Cardiac fibroblast (primary cell): ENCODE data around the gene TIFAB.
A peak's percentile ranks its signal among the peaks of the same experiment; 100 is the strongest.

ENCODE experiments used
- DNase-seq, 2 donors: peaks; one replicate each; pipeline versions ENCODE4 v3.0.0 to v3.0.0-alpha.2; 2010; ENCODE audit warnings: low read depth in 2 of 2
- H3K4me3 ChIP-seq, 2 donors: replicated peaks in 1 of 2; 1 replicate in 1 of 2; 2 replicates in 1 of 2; pipeline ENCODE4 v1.5.1; 2011; ENCODE audit warnings: low read depth in 2 of 2, low read length in 2 of 2, mild to moderate bottlenecking in 2 of 2, moderate library complexity in 1 of 2
- TF ChIP-seq, protein P1 (sequence below): IDR thresholded peaks from one replicate; pipeline ENCODE4 v1.5.1; 2011; ENCODE audit warnings: low read depth, mild to moderate bottlenecking, low read length, inconsistent platforms

Gene TIFAB

DNA sequence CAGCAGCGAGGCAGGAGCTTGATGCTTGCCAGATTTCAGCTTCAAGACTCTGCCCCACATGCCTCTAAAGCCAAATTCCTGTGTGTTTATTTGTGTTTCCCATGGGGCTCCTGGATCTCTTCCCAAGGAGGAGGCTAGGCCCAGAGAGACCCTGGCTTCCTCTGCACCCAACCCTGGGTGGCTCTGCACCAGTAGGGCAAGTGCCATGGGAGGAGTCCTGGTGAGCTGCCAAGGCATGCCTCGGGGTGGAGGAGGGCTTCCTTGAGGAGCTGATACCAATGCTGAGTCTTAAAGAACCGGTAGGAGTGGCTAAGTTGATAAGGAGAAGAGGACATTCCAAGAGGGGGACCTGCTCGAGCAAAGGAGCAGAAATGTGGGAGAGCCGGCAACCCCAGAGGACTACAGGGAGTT is 6.8 kb upstream of the TIFAB start:
- TF ChIP-seq, protein P1, sequence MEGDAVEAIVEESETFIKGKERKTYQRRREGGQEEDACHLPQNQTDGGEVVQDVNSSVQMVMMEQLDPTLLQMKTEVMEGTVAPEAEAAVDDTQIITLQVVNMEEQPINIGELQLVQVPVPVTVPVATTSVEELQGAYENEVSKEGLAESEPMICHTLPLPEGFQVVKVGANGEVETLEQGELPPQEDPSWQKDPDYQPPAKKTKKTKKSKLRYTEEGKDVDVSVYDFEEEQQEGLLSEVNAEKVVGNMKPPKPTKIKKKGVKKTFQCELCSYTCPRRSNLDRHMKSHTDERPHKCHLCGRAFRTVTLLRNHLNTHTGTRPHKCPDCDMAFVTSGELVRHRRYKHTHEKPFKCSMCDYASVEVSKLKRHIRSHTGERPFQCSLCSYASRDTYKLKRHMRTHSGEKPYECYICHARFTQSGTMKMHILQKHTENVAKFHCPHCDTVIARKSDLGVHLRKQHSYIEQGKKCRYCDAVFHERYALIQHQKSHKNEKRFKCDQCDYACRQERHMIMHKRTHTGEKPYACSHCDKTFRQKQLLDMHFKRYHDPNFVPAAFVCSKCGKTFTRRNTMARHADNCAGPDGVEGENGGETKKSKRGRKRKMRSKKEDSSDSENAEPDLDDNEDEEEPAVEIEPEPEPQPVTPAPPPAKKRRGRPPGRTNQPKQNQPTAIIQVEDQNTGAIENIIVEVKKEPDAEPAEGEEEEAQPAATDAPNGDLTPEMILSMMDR = no peak
- DNase-seq = peak; percentile 46 to 89
- no peak overlapping the region for H3K4me3 ChIP-seq

DNA sequence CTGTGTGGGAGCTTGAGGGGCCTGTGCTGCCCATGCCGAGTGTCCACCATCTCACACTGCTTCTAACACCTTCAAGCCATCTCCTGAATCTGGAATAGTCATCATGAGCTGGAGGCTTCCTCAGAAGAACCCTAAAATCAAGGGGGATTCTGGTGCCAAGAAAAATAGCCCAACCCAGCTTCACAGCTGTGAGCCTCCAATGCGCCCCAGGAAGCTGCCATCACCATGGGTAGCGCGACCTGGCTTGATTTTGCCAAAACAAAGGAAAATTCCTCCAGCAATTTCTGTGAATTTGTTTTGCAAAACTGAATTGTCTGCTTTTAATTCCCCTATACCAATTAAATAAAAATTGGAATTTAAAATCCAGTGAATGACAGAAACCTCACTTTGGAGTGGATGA is 6.2 kb upstream of the TIFAB start:
- TF ChIP-seq, protein P1 = no peak
- no peak overlapping the region for H3K4me3 ChIP-seq
- DNase-seq = no peak

DNA sequence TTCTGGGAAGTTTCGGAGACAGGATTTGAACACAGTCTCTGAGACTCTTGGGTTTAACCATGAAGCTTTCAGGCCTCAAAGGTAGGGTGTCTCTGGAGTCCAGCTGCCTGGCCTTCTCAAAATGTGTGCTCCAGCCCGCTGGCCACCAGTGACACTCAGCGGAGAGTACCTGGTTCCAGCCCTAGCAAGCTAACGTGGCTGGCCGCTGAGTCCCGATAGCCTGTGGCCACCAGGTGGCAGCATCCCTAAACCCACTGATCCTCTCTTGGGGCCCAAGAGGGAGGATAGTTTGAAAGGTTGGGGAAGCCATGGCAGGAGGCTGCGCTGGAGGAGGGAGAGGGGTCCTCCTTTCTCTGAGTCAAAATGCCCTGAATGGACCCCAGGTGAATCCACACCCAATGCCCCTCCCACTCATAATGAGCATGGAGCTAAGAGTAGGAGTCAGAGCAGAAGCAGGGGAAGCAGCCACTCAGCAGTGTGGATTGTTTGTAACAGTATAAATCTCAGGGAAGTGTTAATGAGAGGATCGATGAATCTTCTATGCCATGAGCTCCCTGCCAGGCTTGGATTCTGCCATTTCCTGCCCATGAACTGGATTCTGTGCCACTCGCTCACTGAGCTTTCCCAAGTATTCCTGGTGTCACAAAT is 5.4 kb upstream of the TIFAB start:
- TF ChIP-seq, protein P1 = peak; percentile 86
- H3K4me3 ChIP-seq = no peak overlapping the region
- DNase-seq = peak; percentile 51 to 59

DNA sequence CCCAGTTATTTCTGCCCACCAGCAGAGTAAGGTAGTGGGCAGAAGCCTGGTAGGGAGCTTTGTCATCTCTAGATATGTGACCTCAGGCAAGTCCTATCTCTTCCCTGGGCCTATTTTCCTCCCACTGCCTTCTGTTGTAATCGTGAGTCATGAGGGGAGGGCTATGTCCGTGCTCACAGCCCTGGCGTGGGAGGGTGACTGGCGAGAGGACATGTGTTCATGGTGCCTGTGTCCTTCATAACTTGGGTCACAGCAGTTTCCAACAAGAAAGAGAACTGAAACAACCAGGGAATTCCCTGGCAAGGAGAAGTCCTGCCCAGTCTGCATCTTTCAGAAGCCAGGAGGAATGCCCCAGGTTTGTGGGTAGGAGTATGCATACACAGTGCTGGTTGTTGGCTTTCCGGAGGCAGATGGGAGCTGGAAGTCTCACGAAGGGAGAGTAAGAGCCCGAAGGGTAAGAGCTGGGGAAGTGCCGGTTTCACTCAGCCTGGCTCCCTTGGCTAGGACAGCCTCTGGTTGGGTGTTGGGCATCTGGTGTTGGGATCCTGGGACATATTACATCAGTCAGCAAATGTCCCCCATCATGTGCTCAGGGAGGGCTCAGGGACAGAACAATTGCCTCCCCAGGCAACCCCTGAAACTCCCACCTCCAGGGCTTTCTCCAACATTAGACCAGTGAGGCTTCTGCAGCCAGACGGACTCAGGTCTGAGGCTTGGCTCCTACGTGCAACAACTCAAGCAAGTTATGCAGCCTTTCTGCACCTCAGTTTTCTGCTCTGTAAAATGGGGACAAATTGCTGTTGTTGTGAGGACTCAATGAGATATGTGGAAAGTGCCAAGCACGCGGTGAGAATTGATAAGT is 4.3 kb upstream of the TIFAB start:
- H3K4me3 ChIP-seq = no peak overlapping the region
- TF ChIP-seq, protein P1 = no peak
- peak; percentile 82 to 89 for DNase-seq

- TF ChIP-seq, protein P1 = no peak
- no peak overlapping the region for H3K4me3 ChIP-seq
- no peak for DNase-seq
Observed at GRCh38 chr5:135455876-135456237, 3.7 kb upstream of the TIFAB start.

- no peak overlapping the region for H3K4me3 ChIP-seq
- TF ChIP-seq, protein P1 = no peak
- DNase-seq = no peak
Observed at GRCh38 chr5:135454946-135455345, 2.8 kb upstream of the TIFAB start.
